ENCODE results near the gene TSPYL4.
"Not testable (repeated sequence)": the region's sequence is repeated elsewhere in the genome, so short reads cannot be mapped to it uniquely, and the experiment has no call there.

Gene TSPYL4

GRCh38 chr6:116253505-116254296 lies at the start of gene TSPYL4:
TSPYL4 (minus strand) TSS chr6:116254075; CDS start chr6:116254008, 67 bp downstream.
- peak; percentile 91 for DNase-seq

GRCh38 chr6:116301104-116301503 lies 47.2 kb upstream of the TSPYL4 start:
- DNase-seq = no peak

GRCh38 chr6:116300566-116300965 lies 46.7 kb upstream of the TSPYL4 start:
- DNase-seq = no peak

DNA sequence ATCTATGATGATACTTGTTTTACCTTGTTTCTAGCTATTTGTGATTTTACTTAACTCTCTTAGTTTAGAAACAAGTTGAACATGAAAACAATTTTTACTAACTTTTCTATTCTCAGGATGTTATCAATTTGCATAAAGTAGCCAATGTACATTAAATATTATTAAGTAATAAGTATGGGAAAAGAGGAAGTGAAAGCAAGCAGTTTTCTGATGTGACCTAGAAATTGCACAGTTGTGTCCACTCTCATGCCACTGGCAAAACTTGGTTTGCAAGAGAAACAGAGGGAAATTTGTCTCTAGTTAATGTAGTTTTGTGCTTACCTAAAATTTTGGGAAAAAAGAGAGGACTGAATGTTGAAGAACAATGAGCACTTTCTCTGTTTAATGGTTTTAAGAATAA lies 45.1 kb upstream of the TSPYL4 start:
- DNase-seq = no peak

DNA sequence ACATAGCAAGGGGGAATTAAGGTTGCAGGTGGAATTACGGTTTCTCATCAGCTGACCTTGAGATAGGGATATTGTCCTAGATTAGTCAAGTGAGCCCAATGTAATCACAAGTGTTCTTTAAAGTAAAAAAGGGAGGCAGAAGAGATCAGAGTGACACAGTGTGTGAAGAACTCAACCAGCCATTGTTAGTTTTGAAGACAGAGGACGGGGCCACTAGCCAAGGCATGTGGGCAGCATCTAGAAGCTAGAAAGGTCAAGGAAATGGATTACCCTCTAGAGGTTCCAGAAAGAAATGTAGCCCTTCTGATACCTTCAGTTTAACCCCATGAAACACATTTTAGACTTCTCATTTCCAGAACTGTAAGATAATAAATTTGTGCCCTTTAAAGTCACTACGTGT lies 44.4 kb upstream of the TSPYL4 start:
- DNase-seq = no peak

GRCh38 chr6:116292553-116292952 lies 38.7 kb upstream of the TSPYL4 start:
- DNase-seq = no peak

GRCh38 chr6:116291701-116292396 lies 38.0 kb upstream of the TSPYL4 start:
- DNase-seq = no peak

GRCh38 chr6:116290799-116291198 lies 36.9 kb upstream of the TSPYL4 start:
- no peak for DNase-seq

DNA sequence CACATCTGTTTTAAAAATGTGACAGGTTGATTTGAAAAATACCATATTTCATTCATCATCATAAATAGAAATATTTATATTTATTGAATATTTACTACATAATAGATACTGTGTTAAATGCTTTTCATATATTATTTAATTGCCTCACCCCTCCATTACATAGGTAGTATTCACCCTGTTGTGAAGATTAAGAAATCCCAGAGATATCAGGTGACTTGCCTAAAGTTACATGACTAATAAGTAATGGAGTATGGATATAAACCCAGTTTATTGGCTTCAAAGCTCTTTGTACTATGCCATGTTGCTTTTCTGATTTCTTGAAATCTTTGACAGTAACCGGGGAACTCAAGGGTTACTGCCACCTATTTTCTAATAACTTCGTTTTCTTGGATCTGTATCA lies 36.0 kb upstream of the TSPYL4 start:
- no peak for DNase-seq

- no peak for DNase-seq
Measured at GRCh38 chr6:116287689-116288282, 33.9 kb upstream of the TSPYL4 start.

DNA sequence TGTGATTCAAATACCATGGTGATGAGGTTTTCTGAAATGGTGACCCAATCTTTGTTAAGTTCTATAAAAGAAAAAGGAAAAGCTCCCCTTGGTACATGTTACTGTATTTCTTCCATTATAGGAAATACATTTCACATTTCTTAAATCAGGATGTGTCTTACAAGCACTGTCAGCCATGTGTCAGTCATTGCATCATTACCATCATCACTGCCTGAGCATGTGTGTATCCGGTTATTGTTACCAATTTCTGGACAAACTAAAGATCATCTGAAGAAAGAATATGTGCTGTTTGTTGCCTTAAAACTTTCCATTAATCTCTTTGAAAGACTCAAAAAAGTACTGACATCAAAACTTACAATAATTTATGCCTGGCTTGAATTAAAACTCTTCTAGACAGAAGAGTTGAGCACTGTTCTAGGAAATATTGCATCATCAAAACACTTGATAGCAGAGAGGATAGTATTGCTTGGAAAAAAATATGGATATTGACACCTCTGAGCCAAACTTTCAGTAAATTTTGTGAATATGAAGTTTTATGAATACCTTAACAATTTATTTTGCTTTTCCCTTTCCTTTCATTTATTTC lies 33.0 kb upstream of the TSPYL4 start:
- DNase-seq = no peak

DNA sequence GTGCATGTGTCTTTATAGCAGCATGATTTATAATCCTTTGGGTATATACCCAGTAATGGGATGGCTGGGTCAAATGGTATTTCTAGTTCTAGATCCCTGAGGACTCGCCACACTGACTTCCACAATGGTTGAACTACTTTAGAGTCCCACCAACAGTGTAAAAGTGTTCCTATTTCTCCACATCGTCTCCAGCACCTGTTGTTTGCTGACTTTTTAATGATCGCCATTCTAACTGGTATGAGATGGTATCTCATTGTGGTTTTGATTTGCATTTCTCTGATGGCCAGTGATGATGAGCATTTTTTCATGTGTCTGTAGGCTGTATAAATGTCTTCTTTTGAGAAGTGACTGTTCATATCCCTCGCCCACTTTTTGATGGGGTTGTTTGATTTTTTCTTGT lies 31.1 kb upstream of the TSPYL4 start:
- DNase-seq = not testable (repeated sequence)

DNA sequence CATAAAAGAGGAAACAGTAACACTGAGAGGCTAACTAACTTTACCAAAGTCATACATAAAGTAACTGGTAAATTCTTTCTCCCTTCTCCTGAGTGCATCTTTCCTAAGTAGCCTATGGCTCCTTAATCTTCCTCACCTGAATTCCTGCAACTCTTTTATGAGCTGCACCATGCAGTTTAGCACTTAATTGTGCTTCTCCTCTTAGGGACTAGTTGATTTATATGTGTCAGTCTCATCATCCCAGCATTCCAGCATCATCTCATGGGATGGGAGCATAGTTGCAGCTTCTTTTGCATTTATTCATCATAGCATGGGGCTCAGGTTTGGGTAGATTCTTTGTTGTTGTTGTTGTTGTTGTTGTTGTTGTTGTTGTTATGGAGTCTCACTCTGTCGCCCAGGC lies 29.3 kb upstream of the TSPYL4 start:
- no peak for DNase-seq

GRCh38 chr6:116282698-116283097 lies 28.8 kb upstream of the TSPYL4 start:
- DNase-seq = no peak

DNA sequence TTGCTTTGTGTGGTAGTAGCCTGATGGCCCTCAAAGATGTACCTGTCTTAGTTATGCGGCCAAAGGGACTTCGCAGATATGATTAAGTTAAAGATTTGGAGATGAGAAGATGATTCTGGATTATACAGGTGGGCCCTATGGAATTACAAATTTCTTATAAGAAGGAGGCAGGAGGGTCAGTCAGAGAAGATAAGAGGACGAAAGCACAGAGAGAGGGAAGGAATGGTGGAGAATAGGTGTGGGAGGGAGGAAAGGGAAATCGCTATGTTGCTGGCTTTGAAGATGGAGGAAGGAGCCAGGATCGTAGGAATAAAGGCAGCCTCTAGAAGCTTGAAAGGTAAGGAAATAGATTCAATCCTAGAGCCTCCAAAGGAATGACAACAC lies 27.1 kb upstream of the TSPYL4 start:
- no peak for DNase-seq

GRCh38 chr6:116280161-116280932 lies 26.5 kb upstream of the TSPYL4 start:
- no peak for DNase-seq

- DNase-seq = peak; percentile 94
Measured at GRCh38 chr6:116279232-116280160, 25.6 kb upstream of the TSPYL4 start, which contains the start of gene TSPYL1. TSPYL1 (minus strand) TSS chr6:116279930; CDS start chr6:116279830, 100 bp downstream.

DNA sequence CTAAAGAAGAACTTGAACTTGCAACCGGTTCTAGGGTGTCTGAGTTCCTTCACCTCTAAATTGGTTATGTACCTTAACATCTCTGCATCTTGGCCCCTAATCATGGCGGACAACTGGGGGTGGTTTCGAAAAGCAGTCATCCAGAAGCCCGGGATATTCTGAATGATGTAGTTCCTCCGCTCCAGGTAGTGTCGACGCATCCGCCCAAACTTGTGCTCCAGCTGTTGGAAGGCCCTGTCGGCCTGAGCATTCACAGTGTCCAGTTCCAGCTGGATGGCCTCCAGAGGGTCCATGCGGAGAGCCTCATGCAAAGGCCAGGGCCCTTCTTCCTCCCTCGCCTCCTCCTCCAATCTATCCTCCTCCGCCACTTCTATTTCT lies 25.0 kb upstream of the TSPYL4 start:
- peak; percentile 41 for DNase-seq

GRCh38 chr6:116278481-116278829 lies 24.6 kb upstream of the TSPYL4 start:
- DNase-seq = no peak

DNA sequence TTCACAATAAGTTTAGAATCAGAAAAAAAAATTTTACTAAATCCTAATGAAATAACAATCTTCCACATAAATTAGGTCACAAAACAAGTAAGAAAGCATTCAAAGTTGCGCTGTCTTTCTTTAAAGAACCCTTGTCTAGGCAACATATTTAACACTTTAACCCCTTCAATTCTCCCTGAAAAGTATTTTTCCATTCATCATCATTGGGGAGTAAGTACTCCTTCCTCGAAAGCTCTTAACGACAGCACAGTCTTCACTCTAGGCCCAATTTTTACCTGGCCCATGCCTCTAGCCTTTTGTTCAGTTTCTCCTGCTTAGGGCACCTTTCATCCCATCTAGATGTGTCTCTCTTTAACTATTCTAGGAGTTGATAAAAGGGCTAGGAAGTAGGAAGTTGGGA lies 23.2 kb upstream of the TSPYL4 start:
- DNase-seq = no peak

DNA sequence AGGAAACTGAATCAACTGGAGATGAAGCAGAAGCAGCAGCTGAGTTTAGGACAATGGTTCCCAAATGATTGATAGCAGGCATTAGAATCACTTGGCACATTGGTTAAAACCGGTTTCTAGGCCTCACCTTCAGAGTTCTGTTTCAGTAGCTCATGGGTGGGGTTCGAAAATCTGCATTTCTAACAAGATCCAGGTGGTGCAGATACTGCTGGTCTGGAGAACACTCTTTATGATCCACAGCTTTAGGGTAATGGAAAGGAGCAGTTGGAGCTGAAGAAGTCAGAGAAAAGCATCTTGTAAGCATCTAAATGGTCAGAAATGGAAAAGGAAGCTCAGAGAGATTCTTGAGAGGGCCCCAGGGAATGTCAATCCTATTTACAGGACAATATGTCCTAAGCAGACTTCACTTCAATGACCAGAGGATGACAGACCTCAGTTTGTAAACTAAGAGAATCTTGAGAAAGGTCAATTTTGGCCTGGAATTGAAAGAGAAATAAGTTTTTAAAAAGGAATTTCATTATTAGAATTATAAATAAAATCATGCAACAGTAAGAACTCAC lies 17.4 kb upstream of the TSPYL4 start:
- DNase-seq = no peak
